GM21526 (cell line): ENCODE data around the gene INTS13.
"Not testable (repeated sequence)": the region's sequence is repeated elsewhere in the genome, so short reads cannot be mapped to it uniquely, and the experiment has no call there.

Experiments
- ATAC-seq: cut with Tn5 transposase; IDR thresholded peaks from one replicate; pipeline ENCODE4 v1.9.1; 2021; ENCODE audit warnings: moderate library complexity; ENCODE audit not compliant: unreplicated experiment, low FRiP score

Gene INTS13

GRCh38 chr12:26937863-26938700 lies at the start of gene INTS13, which contains the start of gene FGFR1OP2:
Gene INTS13, minus strand, starts transcription at chr12:26937981. Its CDS starts 1,178 bp downstream, at chr12:26936803.
Gene FGFR1OP2, plus strand, starts transcription at chr12:26938470. Its CDS starts 15,689 bp downstream, at chr12:26954159.
- peak; percentile 77 for ATAC-seq

DNA sequence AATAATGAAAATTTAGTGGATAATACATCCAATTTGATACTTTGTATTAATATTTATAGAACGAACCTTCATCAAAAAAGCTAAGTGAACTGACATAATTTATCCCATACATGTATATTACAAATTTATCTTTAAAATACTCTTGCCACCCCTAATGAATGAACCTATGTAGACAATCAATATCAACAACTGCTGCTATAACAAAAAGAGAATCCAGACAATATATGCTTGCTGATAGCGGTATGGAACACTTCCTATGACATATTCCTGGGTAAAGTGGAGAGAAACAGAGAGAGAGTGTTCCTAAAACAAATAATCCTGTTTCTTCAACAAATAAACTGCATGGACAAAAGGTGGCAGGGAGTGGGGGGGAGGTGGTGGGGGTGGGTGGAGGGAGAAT lies 45.1 kb upstream of the INTS13 start:
- ATAC-seq, result no peak

DNA sequence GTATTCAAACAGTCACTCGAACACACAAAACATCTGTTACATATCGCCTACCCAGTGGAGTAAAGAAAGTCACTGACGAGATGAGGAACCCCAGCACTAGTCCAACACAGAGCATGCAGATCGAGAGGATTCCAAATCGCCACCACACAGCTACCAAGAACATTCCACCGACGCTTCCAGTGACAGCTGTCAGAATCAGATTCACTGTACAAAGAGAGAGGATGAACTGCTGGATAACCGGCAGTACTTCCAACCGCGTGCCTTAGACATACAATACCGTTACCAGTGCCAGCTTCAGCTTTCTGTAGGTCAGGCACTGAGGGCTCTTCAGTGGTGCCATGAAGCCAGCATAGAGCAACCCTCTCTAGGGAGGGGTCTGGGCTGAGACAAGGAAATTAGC lies 42.0 kb upstream of the INTS13 start:
- ATAC-seq, result no peak

GRCh38 chr12:26978801-26979200 lies 41.0 kb upstream of the INTS13 start:
- no peak for ATAC-seq

DNA sequence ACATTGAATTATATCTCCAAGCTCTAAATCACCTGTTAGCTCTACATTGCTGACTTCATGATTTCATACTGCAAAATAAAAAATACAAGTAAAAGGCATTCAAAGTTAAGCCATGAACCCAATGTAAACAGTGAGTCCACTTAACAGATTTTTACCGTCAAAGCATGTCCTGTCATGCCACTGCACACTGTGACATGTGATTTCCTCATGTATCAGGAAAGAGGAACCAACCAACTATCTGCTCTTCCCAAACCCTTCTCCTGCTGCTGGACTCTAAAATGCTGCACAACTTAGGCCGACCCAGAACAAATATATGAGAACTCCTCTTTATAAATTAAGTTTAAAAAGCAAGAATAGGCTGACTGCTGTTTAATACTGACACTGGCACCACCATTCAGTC lies 38.9 kb upstream of the INTS13 start:
- ATAC-seq, result no peak

- ATAC-seq, result peak; percentile 91
These were observed 34.2 kb upstream of the INTS13 start for GRCh38 chr12:26971963-26972362.

DNA sequence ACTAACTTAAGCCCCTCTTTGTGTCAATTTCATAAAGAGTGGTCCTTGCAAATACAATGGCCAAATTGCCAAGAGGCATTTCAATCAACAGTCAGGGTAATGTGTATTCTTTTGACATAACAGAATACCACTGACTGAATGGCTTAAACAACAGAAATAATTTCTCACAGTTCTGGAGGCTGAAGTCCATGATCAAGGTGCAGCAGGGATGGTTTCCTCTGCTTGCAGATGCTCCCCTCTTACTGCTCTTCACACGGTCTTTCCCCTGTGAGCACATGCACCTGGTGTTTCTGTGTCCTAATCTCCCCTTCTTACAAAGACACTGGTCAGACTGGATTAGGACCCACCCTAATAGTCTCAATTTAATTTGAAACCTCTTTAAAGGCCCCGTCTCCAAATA lies 32.4 kb upstream of the INTS13 start:
- ATAC-seq, result no peak

DNA sequence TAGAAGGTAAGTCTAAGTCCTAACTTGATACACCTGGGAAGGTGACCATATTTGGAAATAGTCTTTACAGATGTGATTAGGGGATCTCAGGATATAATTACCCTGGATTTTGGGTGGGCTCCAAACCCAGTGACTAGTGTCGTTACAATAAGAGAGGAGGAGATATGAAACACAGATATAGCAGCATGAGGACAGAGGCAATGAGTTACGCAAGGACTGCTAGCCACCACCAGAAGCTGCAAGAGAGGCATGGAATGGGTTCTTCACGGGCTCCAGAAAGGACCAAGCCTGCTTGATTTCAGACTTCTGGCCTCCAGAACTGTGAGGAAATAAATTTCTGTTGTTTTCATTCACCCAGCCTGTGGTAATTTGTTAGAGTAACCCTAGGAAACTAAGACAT lies 29.1 kb upstream of the INTS13 start:
- ATAC-seq, result no peak

- no peak for ATAC-seq
These were observed 25.6 kb upstream of the INTS13 start for GRCh38 chr12:26963413-26963812.

GRCh38 chr12:26961803-26962202 lies 24.0 kb upstream of the INTS13 start:
- ATAC-seq, result no peak

DNA sequence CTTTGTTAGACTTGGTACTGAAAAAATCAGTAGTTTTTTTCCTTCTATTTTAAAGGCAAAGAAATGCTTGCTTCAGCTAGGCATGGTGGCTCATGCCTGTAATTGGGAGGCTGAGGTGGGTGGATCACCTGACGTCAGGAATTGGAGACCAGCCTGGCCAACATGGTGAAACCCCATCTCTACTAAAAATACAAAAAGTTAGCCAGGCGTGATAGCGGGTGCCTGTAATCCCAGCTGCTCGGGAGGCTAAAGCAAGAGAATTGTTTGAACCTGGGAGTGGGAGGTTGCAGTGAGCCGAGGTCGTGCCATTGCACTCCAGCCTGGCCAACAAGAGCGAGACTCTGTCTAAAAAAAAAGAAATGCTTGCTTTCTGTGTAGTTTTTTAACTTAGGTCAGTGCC lies 23.6 kb upstream of the INTS13 start:
- not testable (repeated sequence) for ATAC-seq

GRCh38 chr12:26954027-26954426 lies 16.2 kb upstream of the INTS13 start:
- no peak for ATAC-seq

DNA sequence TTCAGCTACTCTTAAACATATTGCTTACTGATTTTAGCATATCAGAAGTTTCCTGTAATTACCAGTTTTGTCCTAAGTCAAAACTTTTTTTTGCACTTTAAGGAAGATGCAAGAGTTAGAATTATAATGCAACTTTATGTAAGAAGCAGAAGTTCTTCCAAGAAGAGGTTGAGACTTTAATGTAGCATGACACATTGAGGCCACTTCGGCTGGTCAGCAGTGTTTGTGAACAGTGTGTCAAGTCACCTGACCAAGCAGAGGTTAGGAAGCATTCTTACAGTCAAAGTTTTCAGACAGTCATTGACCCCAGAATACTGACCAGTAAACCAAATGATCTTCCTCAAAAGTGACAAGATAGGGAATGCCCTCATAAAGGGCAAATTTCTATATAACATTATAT lies 15.7 kb upstream of the INTS13 start:
- no peak for ATAC-seq

- ATAC-seq, result no peak
These were observed 10.5 kb upstream of the INTS13 start for GRCh38 chr12:26948309-26948708.

GRCh38 chr12:26941215-26941594 lies 3.4 kb upstream of the INTS13 start:
- ATAC-seq, result no peak

DNA sequence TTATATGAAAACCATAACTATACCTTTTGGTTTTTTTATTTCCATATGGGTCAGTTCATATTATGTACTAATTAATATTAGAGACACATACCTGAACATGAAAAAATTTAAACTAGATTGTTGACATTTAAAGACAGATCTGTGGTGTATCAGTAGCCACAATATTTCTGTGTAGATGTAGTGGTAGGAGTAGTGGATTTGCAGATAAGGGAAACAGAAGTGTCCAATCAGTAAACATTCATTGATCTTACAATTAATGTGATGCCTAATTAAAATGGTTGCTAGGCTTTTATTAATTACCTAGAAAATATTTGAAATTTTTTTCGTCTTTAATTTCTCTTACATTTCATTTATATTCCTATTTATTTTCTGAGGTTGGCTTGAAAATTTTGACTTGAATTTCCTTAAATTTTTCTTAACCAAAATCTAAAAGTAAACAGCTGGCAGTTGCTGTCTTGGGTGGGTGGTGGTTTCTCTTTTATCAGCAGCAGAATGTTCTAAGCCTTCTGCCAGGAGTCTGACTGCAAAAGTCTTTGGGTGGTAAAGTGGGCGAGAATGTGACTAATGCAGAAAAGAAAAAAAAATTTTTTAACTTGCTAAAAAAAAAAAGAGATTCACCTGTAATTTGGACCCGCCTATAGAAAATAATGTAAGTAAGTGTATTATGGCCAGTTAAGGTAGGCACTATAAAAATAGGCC lies 2.9 kb upstream of the INTS13 start:
- ATAC-seq, result no peak

- ATAC-seq, result no peak
These were observed 2.2 kb upstream of the INTS13 start for GRCh38 chr12:26939953-26940352.

DNA sequence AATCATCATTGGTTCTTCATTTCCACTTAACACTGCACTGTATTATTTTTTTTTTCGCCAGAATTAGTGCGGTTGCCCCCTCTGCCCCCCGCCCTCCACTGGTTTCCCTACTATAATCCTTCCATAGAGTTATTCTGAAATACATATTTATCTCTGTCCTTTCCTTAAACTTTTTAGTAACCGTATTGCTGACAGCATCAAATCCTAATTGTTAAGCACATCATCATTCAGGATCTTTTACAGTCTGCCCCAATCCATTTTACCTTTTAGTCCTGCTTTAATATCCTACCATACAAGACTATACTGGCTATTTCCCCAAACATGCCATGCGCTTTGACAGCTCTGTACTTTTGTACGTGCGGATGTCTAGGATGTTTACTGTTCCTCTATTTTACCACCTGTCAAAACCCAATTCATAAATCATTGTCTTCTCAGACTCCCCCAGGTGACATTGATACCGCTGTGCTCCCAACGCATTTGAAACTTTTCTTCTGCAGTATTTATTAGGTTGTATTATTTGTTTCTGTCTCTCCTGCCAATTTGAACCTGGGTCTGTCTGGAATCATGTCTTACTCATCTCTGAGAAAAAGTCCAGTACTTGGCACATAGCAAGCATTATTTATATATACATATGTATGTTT lies 1.5 kb upstream of the INTS13 start:
- ATAC-seq, result no peak

GRCh38 chr12:26938701-26939062 lies 901 bp upstream of the INTS13 start:
- peak; percentile 15 for ATAC-seq

- ATAC-seq, result no peak
These were observed 328 bp downstream of the INTS13 start for GRCh38 chr12:26937443-26937862.
